Esophagus muscularis mucosa (tissue), 4 donors: ENCODE measurements around the gene SPRED1. TPM values are rescaled to one million over a fixed set of nuclear protein-coding genes. Genes with fewer than 3 reads are reported as not detected.

Source experiments
- DNase-seq: peaks from one replicate; pipeline ENCODE4 v3.0.0-alpha.2; 2017; ENCODE audit errors: extremely low spot score
- H3K27ac ChIP-seq, 4 donors: fragments of 200-600 bp; sonication (generic); replicated peaks in 1 of 4; 1 replicate in 3 of 4; 2 replicates in 1 of 4; pipeline ENCODE4 v1.5.1; 2016 to 2019; ENCODE audit warnings: mild to moderate bottlenecking in 1 of 4
- H3K27me3 ChIP-seq, 4 donors: fragments of 200-600 bp; sonication (generic); one replicate each; pipeline versions ENCODE4 v1.5.1 to v1.6.0; 2016 to 2019
- H3K36me3 ChIP-seq, 4 donors: fragments of 200-600 bp; sonication (generic); one replicate each; pipeline ENCODE4 v1.5.1; 2016 to 2019
- H3K4me1 ChIP-seq, 4 donors: fragments of 200-600 bp; sonication (generic); one replicate each; pipeline ENCODE4 v1.5.1; 2016 to 2019
- H3K4me3 ChIP-seq, 4 donors: fragments of 200-600 bp; sonication (generic); 1 replicate in 2 of 4; 2 replicates in 2 of 4; pipeline ENCODE4 v1.5.1; 2016 to 2019; ENCODE audit warnings: mild to moderate bottlenecking in 4 of 4, moderate library complexity in 1 of 4
- H3K9me3 ChIP-seq, 4 donors: fragments of 200-600 bp; sonication (generic); 1 replicate in 3 of 4; 2 replicates in 1 of 4; pipeline ENCODE4 v1.5.1; 2016 to 2019
- EP300 ChIP-seq: sonication (generic); formaldehyde crosslinking; IDR thresholded peaks from one replicate; pipeline ENCODE4 v1.6.1; 2017; ENCODE audit warnings: antibody characterized with exemption
- POLR2A ChIP-seq: fragments of 450-650 bp; IDR thresholded peaks from one replicate; pipeline ENCODE4 v1.6.1; 2017; ENCODE audit warnings: antibody characterized with exemption, moderate library complexity, mild to moderate bottlenecking, low read depth
- POLR2AphosphoS5 ChIP-seq, 2 donors: sonication (generic); formaldehyde crosslinking; IDR thresholded peaks; one replicate each; pipeline ENCODE4 v1.6.1; 2017; ENCODE audit warnings: antibody characterized with exemption in 2 of 2
- WGBS: methylation state at CpG from one replicate; pipeline ENCODE4 v1.1.5; 2018; 5-methylcytosine and 5-hydroxymethylcytosine counted together
- intact Hi-C: fragments of 100-400 bp; cut with DNase I; formaldehyde crosslinking; loops from one replicate; pipeline ENCODE4 v1.15.1; 2023
- total RNA-seq, 4 donors: library from RNA; depleted of rRNA; stranded (reverse); fragments of >200 nt; gene quantifications; one replicate each; pipeline versions ENCODE4 v1.1.0 to v1.2.1, GENCODE V29; 2016
- TF ChIP-seq, protein P1 (sequence below), 3 experiments: fragments of 200-600 bp in 2 of 3; fragments of 450-650 bp in 1 of 3; sonication (generic) in 2 of 3; IDR thresholded peaks; one replicate each; pipeline ENCODE4 v1.5.1; 2017 to 2019; ENCODE audit warnings: antibody characterized with exemption in 3 of 3, mild to moderate bottlenecking in 2 of 3, moderate library complexity in 1 of 3

SPRED1 gene
- total RNA-seq, 4 donors from 2014 or later, result 14.5 to 31.1 (median 19.0) TPM

DNA sequence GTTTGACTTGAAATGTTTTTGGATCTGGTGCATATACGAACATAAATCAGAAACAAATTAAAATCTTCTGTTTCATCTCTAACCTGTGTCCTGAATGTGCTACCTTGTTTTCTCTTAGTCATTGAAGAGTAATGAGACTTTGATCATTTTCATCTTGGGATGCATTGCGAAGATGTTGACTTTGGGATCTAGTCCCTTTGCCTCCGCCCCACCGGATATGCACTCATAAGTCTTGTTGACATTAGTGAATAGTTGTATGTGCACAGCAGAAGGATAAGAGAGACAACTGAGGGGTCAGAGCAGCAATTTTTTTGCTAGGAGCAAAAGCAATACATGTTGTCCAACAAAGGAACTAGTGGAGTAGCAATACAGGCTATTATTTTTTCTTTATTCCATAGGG is 35.9 kb upstream of the SPRED1 start:
- DNase-seq, result no peak
- Histone ChIP-seq H3K4me1 (peaks cover 5 to 21% (median 11%) of the 10 kb centered on the region in 4 donors), H3K27me3 (no peaks in the 10 kb centered on the region), H3K27ac (no peak overlapping the region), H3K36me3 (no peaks in the 10 kb centered on the region), H3K4me3 (no peak overlapping the region), H3K9me3 (no peaks in the 10 kb centered on the region)
- TF ChIP-seq, protein P1, sequence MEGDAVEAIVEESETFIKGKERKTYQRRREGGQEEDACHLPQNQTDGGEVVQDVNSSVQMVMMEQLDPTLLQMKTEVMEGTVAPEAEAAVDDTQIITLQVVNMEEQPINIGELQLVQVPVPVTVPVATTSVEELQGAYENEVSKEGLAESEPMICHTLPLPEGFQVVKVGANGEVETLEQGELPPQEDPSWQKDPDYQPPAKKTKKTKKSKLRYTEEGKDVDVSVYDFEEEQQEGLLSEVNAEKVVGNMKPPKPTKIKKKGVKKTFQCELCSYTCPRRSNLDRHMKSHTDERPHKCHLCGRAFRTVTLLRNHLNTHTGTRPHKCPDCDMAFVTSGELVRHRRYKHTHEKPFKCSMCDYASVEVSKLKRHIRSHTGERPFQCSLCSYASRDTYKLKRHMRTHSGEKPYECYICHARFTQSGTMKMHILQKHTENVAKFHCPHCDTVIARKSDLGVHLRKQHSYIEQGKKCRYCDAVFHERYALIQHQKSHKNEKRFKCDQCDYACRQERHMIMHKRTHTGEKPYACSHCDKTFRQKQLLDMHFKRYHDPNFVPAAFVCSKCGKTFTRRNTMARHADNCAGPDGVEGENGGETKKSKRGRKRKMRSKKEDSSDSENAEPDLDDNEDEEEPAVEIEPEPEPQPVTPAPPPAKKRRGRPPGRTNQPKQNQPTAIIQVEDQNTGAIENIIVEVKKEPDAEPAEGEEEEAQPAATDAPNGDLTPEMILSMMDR (IDR thresholded peaks at IDR 0.05), result no peak
- TF ChIP-seq EP300 (no peak), POLR2AphosphoS5 (IDR thresholded peaks at IDR 0.05) (no peak), POLR2A (no peak)
- intact Hi-C loops, result no loop called here
- 86% methylated on average over 4 of the region's 4 CpGs for whole genome bisulfite sequencing

DNA sequence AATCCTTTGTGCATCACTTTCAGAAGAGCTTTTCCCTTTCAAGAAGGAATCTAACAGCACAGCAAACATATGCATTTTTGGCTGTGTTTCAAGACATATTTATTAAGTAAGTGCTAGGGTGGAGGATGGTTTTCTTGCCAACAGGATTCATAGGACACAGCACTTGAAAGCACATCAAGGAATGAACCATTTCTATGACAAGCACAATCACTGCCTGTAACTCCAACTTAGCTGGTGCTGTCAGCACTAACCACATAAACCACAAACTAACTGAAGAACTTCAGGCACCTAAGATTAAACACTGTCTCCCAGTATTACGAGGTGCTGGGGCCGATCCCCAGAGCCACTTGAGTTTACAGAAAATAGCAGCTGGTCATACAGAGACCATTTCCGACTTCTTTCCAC is 35.4 kb upstream of the SPRED1 start:
- no peaks in the 10 kb centered on the region for H3K36me3 ChIP-seq
- H3K4me1 ChIP-seq, result peaks cover 5 to 21% (median 11%) of the 10 kb centered on the region in 4 donors
- H3K27me3 ChIP-seq, result no peaks in the 10 kb centered on the region
- no peak for TF ChIP-seq EP300
- no peak for TF ChIP-seq POLR2AphosphoS5 (IDR thresholded peaks at IDR 0.05)
- TF ChIP-seq, protein P1 (IDR thresholded peaks at IDR 0.05), result no peak
- no peak for TF ChIP-seq POLR2A
- no peak overlapping the region for H3K4me3 ChIP-seq
- H3K9me3 ChIP-seq, result no peaks in the 10 kb centered on the region
- H3K27ac ChIP-seq, result no peak overlapping the region
- intact Hi-C loops, result no loop called here
- DNase-seq, result no peak
- WGBS, result 64% methylated on average over 3 of the region's 3 CpGs

DNA sequence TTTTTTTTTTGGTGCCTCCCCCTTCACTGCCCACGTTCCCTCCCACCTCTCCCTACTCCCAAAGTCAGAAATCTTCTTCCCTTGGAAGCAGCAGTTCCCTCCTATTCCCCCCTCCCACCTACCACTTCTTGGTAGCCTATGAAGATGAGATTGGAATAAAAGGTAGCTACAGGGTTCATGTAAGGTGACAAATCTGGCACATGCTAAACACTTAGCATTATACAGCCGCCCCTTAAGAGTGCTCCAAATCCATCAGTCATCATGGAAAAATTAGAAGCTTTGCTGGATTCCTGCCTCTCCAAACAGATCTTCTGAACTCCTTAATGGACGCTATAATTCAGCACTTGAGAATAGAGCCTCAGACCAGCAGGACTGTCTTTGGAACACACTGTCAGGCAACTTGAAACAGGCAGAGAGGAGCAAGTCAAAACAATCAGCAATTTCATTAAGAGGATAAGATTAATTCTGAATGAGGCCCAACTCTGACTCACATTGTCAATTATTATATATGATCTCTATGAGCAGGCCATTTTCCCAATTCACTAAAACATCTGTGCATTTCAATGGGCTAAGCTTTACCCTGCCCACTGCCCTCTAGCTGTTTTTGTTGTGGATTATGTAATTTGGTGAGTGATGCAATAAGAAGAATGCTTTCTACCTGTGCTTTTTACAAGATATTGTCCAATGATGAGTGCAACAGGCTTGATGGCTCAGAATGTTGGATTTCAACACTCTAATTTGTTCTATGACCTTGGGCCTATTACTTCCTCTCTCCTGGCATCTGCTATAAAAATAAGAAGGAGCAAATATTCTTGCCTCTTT is 34.6 kb upstream of the SPRED1 start:
- intact Hi-C loops, result no loop called here
- no peaks in the 10 kb centered on the region for H3K36me3 ChIP-seq
- no peaks in the 10 kb centered on the region for H3K27me3 ChIP-seq
- H3K4me3 ChIP-seq, result no peak overlapping the region
- no peak for DNase-seq
- WGBS, result 39% methylated on average over 3 of the region's 3 CpGs
- no peak overlapping the region for H3K27ac ChIP-seq
- TF ChIP-seq EP300 (no peak), POLR2A (no peak), POLR2AphosphoS5 (IDR thresholded peaks at IDR 0.05) (no peak)
- TF ChIP-seq, protein P1 (IDR thresholded peaks at IDR 0.05), result no peak
- peaks cover 5 to 16% (median 12%) of the 10 kb centered on the region in 4 donors for H3K4me1 ChIP-seq
- H3K9me3 ChIP-seq, result no peaks in the 10 kb centered on the region

DNA sequence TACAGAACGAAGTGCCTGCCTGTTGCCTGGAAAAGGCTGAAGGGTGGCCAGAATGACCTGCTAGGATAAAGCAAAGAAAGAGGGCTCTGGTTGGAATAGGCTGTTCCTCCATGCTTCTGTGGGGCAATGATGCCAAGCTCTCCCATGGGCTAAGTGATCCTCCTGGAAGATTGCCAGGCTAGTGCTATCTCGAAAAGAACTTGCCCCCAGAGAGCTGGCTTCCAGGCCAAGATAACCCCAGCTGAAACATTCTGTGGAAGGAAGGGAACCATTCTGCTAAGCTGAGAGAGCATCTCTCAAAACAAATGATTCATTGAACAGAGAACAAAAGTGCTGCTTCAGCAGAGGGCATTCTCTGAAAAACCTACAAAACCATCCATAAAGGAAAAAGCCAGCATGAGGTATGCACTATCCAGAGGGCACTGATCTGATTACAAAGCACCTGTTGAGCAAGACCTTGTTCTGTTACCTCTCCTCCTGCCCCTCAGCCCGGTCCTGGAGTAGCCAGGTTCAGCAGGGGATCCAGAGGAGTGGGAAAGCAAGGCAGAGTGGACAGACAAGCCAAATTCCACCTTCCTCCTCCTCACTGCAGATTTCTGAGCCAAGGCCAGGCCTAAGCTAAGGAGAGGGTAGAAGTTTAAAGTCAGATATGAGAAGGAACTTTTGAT is 31.9 kb upstream of the SPRED1 start:
- 86% methylated on average over 3 of the region's 3 CpGs for WGBS
- H3K4me1 ChIP-seq, result peaks cover 5 to 15% (median 12%) of the 10 kb centered on the region in 4 donors
- TF ChIP-seq POLR2AphosphoS5 (IDR thresholded peaks at IDR 0.05) (no peak), POLR2A (no peak), EP300 (no peak)
- TF ChIP-seq, protein P1 (IDR thresholded peaks at IDR 0.05), result no peak
- H3K9me3 ChIP-seq, result no peaks in the 10 kb centered on the region
- no peak overlapping the region for H3K4me3 ChIP-seq
- H3K36me3 ChIP-seq, result no peaks in the 10 kb centered on the region
- H3K27me3 ChIP-seq, result no peaks in the 10 kb centered on the region
- H3K27ac ChIP-seq, result no peak overlapping the region
- intact Hi-C loops, result no loop called here
- DNase-seq, result no peak
